Activated CD8-positive, alpha-beta memory T cell treated with anti-CD3 and anti-CD28 coated beads, Interleukin-2, amount 50 U/mL, for 48 hours (primary cell): ENCODE measurements around the gene ADAMTS5.

Experiments
- DNase-seq: peaks from one replicate; pipeline ENCODE4 v3.0.0-alpha.2; 2020

Gene ADAMTS5

GRCh38 chr21:26946744-26947446 is 20.0 kb downstream of the ADAMTS5 start:
- DNase-seq = no peak

DNA sequence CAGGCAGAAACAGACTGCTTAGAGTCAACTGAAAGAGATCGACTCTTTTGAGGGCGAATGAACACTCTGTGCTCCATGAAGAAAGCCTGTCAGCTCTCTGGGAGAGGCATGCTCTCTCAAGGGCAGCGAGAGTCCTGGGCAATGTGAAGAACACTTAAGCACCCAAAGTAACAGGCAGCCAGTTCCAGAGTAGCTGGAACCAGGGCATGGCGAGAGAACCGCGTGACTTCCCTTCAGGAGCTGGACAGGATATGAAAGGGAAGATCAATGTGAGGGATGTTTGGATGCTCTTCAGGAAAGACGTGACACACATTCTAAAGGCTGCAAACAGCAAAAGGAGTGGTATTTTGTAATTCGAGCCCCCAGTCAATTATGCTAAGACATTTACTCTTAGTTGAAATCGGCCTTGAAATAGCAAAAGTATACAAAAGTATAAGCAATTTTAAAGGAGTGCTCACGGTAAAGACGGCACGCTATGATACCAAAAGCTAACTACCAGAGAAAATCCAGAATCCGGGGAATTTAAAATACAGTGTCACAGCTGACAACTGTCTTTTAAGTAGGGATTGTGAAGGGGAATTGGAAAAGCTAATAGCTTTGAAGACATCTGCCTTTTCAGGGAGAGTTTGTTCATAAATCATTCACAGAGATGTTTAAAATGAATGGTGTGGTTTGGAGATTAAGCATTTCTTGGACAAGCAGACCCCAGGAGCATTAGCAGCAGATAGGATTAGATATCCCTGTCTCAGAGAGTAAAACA is 20.8 kb downstream of the ADAMTS5 start:
- DNase-seq = no peak

DNA sequence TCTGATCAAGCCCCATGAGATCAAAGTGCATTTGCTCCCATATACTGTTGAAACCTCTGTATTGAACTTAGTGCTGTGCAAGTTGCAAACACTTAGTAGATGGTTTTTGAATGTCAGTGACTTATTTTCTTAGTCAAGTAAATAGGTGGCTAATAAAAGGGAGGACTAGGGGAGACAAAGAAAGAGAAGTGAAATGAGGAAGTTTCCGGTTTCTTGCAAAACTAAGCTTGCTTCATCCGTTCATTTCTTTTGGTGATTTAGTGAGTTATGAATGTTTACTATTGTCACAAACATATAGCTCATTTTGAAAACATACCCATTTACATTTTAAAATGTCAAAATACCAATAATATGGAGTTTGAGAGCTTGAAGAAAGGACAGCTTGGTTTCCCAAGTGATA is 23.0 kb downstream of the ADAMTS5 start:
- no peak for DNase-seq

- no peak for DNase-seq
Measured at GRCh38 chr21:26941421-26941820, 25.5 kb downstream of the ADAMTS5 start.

- no peak for DNase-seq
Measured at GRCh38 chr21:26939601-26940111, 27.2 kb downstream of the ADAMTS5 start.

- DNase-seq = no peak
Measured at GRCh38 chr21:26936641-26937040, 30.2 kb downstream of the ADAMTS5 start.

DNA sequence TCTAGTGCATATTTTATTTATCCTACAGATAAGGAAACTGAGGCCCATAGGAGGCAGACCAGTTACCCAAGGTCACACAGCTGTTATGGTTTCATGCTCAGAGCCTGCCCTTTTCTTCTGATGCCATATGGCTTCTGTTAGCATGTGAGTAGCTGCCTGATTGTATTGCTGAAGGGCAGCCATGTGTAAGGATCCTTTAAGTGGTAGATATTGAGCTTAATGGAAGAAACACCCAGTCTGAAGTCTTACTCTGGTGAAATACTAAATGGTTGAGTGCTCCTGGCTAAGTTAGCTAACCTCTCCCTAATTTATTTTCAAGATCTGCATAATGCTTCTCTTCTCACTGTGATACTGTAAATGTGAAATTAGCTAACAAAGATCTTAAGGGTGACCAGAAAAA is 30.9 kb downstream of the ADAMTS5 start:
- no peak for DNase-seq

DNA sequence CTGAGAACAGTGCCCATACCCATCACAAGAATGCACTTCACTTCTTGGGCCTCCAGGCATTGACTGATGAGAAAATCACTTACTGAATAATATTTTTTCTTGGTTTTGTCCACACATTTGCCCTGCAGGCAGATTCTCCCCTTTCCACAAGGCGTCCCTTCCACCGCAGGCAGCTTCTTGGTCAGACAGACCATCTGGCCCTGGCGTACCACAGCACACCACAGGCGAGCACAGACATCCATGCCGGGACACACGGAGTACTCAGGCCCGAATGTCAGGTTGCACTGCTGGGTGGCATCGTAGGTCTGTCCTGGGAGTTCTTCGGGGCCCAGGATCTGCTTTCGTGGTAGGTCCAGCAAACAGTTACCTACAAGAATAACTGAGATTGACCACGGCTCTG is 32.5 kb downstream of the ADAMTS5 start:
- DNase-seq = no peak

GRCh38 chr21:26933448-26933847 is 33.4 kb downstream of the ADAMTS5 start:
- no peak for DNase-seq

GRCh38 chr21:26925636-26926035 is 41.3 kb downstream of the ADAMTS5 start:
- no peak for DNase-seq

DNA sequence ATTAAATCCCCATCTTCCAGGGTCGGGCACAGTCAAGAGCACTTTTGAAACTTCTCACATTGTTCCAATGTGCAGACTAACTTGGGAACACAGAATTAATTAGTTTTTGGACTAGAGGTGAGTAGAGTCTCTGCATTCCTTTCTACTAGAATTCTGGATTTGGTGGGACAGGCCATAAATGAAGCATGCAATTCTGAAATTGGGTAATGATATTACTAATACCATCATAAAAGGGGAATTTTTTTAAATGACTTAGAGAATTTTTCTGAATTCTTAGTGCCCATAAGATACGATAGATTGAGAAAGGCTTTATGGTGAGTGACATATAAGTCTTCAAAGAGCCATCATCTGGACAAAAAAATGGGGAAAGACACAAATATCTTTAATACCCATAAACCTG is 41.8 kb downstream of the ADAMTS5 start:
- no peak for DNase-seq

- DNase-seq = no peak
Measured at GRCh38 chr21:26923986-26924385, 42.9 kb downstream of the ADAMTS5 start.

GRCh38 chr21:26920055-26920454 is 46.8 kb downstream of the ADAMTS5 start:
- no peak for DNase-seq

DNA sequence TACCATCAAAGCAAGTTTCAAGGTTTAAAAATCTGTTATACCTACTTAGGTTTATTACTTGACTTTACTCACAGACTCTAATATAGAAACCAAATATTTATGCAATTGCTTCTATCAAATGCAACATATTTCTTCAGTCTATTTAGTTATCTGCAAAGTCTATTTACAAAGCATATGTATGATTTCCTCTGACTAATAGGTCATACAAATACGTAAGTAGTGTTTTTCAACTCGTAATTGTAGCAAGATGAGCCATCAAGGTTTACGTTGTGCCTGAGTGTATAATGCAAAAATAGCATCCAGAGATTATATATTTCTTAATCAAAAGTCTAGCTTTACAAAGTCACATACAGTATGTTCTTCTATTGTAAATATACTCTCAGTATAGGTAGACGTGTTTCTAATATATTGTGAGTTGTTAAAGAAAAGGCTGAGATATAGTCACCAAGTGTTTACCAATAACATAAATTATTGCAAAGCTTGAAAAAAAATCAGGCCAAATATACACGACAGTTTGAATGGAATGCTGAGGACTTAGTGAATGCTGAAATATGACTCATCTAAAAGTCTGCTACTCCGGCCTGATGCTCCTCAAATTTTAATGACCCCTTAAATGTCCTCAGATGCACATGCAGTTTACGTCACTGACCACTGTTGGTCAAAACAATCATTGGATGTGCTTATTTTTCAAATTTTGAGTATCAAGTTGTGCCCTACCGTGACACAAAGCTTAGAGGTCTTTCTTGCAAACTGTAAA is 48.4 kb downstream of the ADAMTS5 start:
- no peak for DNase-seq

DNA sequence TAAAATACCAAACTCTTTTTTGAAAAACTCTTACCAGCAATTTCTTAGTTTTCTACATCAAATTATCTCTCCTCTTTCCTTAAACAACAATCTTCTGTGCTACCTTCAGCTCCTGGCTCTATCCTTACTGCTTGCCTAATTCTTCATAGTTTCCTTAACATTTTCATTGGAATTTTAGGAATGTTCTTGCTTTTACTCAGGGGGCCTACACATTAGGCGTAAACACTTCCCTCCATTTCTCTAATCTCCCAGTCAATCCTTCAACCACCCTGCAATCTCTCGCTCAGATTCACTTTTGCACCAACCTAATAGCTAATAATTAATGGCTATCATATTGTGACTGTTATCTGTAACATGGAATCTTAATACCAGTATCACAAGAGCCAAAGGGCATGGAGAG is 50.1 kb downstream of the ADAMTS5 start:
- no peak for DNase-seq

DNA sequence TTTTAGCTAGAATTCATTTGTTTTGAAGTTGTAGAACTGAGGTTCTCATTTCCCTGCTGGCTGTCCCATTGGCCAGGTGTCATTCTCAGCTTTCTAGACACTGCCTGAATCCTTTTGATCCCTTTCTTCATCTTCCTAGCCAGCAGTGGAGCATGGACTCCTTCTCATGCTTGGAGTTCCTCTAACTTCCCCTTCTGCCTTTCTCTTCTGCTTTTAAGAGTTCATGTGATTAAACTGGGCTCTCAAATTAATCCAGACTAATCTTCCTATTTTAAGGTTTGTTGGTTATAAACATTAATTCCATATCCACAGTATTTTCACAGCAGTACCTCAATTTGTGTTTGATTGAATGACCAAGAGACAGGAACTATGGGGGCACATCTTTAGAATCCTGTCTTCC is 52.3 kb downstream of the ADAMTS5 start:
- no peak for DNase-seq

GRCh38 chr21:26912466-26912865 is 54.4 kb downstream of the ADAMTS5 start:
- DNase-seq = no peak

DNA sequence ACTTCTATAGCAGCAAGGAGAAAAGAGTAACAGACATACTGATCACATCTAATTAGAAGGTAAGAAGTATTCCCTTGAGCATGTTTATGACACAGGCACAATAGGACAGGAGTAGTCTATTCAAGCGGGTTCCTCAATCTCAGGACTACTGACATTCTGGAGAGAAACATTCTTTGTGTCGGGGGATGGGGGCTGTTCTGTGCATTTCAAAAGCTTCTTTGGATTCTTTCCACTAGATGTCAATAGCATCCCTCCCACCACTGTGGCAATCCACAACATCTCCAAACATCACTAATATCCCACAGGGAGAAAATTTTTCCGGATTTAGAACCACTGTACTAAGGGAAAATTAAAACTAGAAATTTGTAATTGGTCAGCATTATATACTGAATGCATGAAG is 56.9 kb downstream of the ADAMTS5 start:
- no peak for DNase-seq

GRCh38 chr21:26900980-26901379 is 65.9 kb downstream of the ADAMTS5 start:
- no peak for DNase-seq

GRCh38 chr21:26892151-26892550 is 74.7 kb downstream of the ADAMTS5 start:
- no peak for DNase-seq

GRCh38 chr21:26888931-26889330 is 78.0 kb downstream of the ADAMTS5 start:
- no peak for DNase-seq

GRCh38 chr21:26888256-26888655 is 78.6 kb downstream of the ADAMTS5 start:
- no peak for DNase-seq

DNA sequence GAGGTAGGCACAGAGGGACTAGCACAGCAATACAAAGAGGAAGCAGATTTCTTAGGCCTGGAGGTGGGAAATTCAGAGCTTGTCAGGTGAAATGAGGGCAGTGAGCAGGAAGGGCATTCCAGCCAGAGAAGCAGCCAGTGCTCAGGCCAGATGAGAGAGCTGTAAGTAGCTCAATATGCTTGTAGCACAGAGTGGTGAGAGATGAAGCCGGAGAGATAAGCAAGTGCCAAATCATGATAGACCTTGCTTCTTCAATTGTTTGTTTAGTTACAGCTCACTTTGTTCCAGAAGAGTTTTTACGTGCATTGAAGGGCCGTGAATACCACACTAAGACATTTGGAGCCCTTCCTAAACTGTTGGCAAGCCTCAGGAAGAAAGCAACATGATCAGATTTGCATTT is 79.6 kb downstream of the ADAMTS5 start:
- DNase-seq = no peak

- no peak for DNase-seq
Measured at GRCh38 chr21:26884436-26884835, 82.5 kb downstream of the ADAMTS5 start.
